HUES48 (cell line): ENCODE results near the gene RAI1.
A peak's percentile ranks its signal among the peaks of the same experiment; 100 is the strongest.

Experiments
- H3K27ac ChIP-seq: one replicate; pipeline ENCODE4 v1.7.0; 2013; ENCODE audit warnings: low read depth, low read length, inconsistent platforms
- H3K27me3 ChIP-seq: 2 replicates; pipeline ENCODE4 v1.6.1; 2013; ENCODE audit warnings: mild to moderate bottlenecking, low read length; ENCODE audit not compliant: control insufficient read depth, insufficient read depth
- H3K36me3 ChIP-seq: 2 replicates; pipeline ENCODE4 v1.6.1; 2013; ENCODE audit warnings: low read length; ENCODE audit not compliant: control insufficient read depth, insufficient read depth
- H3K4me1 ChIP-seq: 2 replicates; pipeline ENCODE4 v1.6.1; 2013; ENCODE audit warnings: mild to moderate bottlenecking, low read length; ENCODE audit not compliant: control insufficient read depth, insufficient read depth
- H3K4me3 ChIP-seq: 2 replicates; pipeline ENCODE4 v1.5.1; 2013; ENCODE audit warnings: mild to moderate bottlenecking, low read depth, low read length
- H3K9ac ChIP-seq: 2 replicates; pipeline ENCODE4 v1.6.1; 2013; ENCODE audit warnings: mild to moderate bottlenecking, low read depth, low read length, moderate library complexity
- H3K9me3 ChIP-seq: 2 replicates; pipeline ENCODE4 v1.6.1; 2013; ENCODE audit warnings: low read length; ENCODE audit not compliant: control insufficient read depth, insufficient read depth

Gene RAI1

GRCh38 chr17:17750881-17751280 lies 69.6 kb downstream of the RAI1 start:
- no peaks in the 10 kb centered on the region for H3K36me3 ChIP-seq
- no peaks in the 10 kb centered on the region for H3K27me3 ChIP-seq
- no peak overlapping the region for H3K9ac ChIP-seq
- H3K4me3 ChIP-seq = no peak overlapping the region
- no peaks in the 10 kb centered on the region for H3K9me3 ChIP-seq
- no peak overlapping the region for H3K27ac ChIP-seq
- H3K4me1 ChIP-seq = peaks cover 33% of the 10 kb centered on the region

- Histone ChIP-seq H3K9me3 (no peaks in the 10 kb centered on the region), H3K27ac (peak overlapping the region; percentile 50), H3K4me1 (peaks cover 33% of the 10 kb centered on the region), H3K4me3 (peak overlapping the region; percentile 31; the same call in 1 of the 2 replicates), H3K27me3 (no peaks in the 10 kb centered on the region), H3K9ac (no peak overlapping the region), H3K36me3 (no peaks in the 10 kb centered on the region)
Measured at GRCh38 chr17:17751489-17752088, 70.3 kb downstream of the RAI1 start.

GRCh38 chr17:17752089-17752820 lies 71.0 kb downstream of the RAI1 start:
- peak overlapping the region; percentile 51 for H3K4me3 ChIP-seq
- peak overlapping the region; percentile 81 for H3K27ac ChIP-seq
- peaks cover 33% of the 10 kb centered on the region for H3K4me1 ChIP-seq
- peak overlapping the region; percentile 45; the same call in 1 of the 2 replicates for H3K9ac ChIP-seq
- no peaks in the 10 kb centered on the region for H3K36me3 ChIP-seq
- no peaks in the 10 kb centered on the region for H3K27me3 ChIP-seq
- no peaks in the 10 kb centered on the region for H3K9me3 ChIP-seq

- no peak overlapping the region; the same call in 1 of the 2 replicates for H3K9ac ChIP-seq
- H3K4me3 ChIP-seq = peak overlapping the region; percentile 51; the same call in 1 of the 2 replicates
- H3K9me3 ChIP-seq = no peaks in the 10 kb centered on the region
- no peaks in the 10 kb centered on the region for H3K36me3 ChIP-seq
- H3K27me3 ChIP-seq = no peaks in the 10 kb centered on the region
- peak overlapping the region; percentile 81 for H3K27ac ChIP-seq
- peaks cover 33% of the 10 kb centered on the region for H3K4me1 ChIP-seq
Measured at GRCh38 chr17:17752821-17753321, 71.6 kb downstream of the RAI1 start.

GRCh38 chr17:17754719-17755686 lies 73.7 kb downstream of the RAI1 start:
- H3K9ac ChIP-seq = no peak overlapping the region

GRCh38 chr17:17755715-17756114 lies 74.5 kb downstream of the RAI1 start:
- H3K27ac ChIP-seq = no peak overlapping the region
- H3K4me1 ChIP-seq = peaks cover 20% of the 10 kb centered on the region
- no peak overlapping the region for H3K4me3 ChIP-seq
- H3K27me3 ChIP-seq = no peaks in the 10 kb centered on the region
- no peaks in the 10 kb centered on the region for H3K9me3 ChIP-seq
- H3K36me3 ChIP-seq = no peaks in the 10 kb centered on the region
- no peak overlapping the region for H3K9ac ChIP-seq

More at GRCh38 chr17:17754719-17755686, 73.7 kb downstream of the RAI1 start:
- Histone ChIP-seq H3K36me3 (no peaks in the 10 kb centered on the region), H3K4me3 (no peak overlapping the region), H3K27ac (no peak overlapping the region), H3K9me3 (no peaks in the 10 kb centered on the region), H3K27me3 (no peaks in the 10 kb centered on the region), H3K4me1 (peaks cover 20% of the 10 kb centered on the region)

GRCh38 chr17:17757391-17757791 lies 76.1 kb downstream of the RAI1 start:
- no peak overlapping the region for H3K4me3 ChIP-seq

GRCh38 chr17:17757956-17758845 lies 76.9 kb downstream of the RAI1 start:
- Histone ChIP-seq H3K27me3 (no peaks in the 10 kb centered on the region), H3K4me1 (peaks cover 6% of the 10 kb centered on the region), H3K27ac (no peak overlapping the region), H3K36me3 (no peaks in the 10 kb centered on the region), H3K4me3 (no peak overlapping the region), H3K9ac (no peak overlapping the region), H3K9me3 (no peaks in the 10 kb centered on the region)

More at GRCh38 chr17:17757391-17757791, 76.1 kb downstream of the RAI1 start:
- no peak overlapping the region for H3K9ac ChIP-seq
- no peaks in the 10 kb centered on the region for H3K9me3 ChIP-seq
- no peak overlapping the region for H3K27ac ChIP-seq
- H3K4me1 ChIP-seq = peaks cover 11% of the 10 kb centered on the region
- no peaks in the 10 kb centered on the region for H3K36me3 ChIP-seq
- no peaks in the 10 kb centered on the region for H3K27me3 ChIP-seq

GRCh38 chr17:17758941-17759563 lies 77.8 kb downstream of the RAI1 start:
- H3K4me1 ChIP-seq = no peaks in the 10 kb centered on the region
- H3K4me3 ChIP-seq = no peak overlapping the region
- no peak overlapping the region for H3K9ac ChIP-seq
- H3K36me3 ChIP-seq = no peaks in the 10 kb centered on the region
- no peaks in the 10 kb centered on the region for H3K27me3 ChIP-seq
- no peaks in the 10 kb centered on the region for H3K9me3 ChIP-seq
- no peak overlapping the region for H3K27ac ChIP-seq
